Measurements from ENCODE around the gene PARP2.
A peak's percentile ranks its signal among the peaks of the same experiment; 100 is the strongest.

PARP2 gene

GRCh38 chr14:20387576-20387975 lies 44.1 kb downstream of the PARP2 start:
- no peaks in the 10 kb centered on the region for H3K4me1 ChIP-seq (ENCODE audit: control insufficient read depth, insufficient read depth, low read length, poor library complexity, severe bottlenecking)
- no peak for DNase-seq
- no peak overlapping the region for H3K27ac ChIP-seq (ENCODE audit: insufficient read depth, low read length, poor library complexity, severe bottlenecking)
- no peaks in the 10 kb centered on the region for H3K27me3 ChIP-seq (replicated peaks; ENCODE audit: control insufficient read depth, insufficient read depth, low read length, poor library complexity, severe bottlenecking)
- H3K36me3 ChIP-seq (ENCODE audit: control insufficient read depth, insufficient read depth, low read length): peaks cover 87% of the 10 kb centered on the region
- no peak overlapping the region for H3K4me3 ChIP-seq (ENCODE audit: insufficient read depth, low read depth, low read length, poor library complexity, severe bottlenecking)
- H3K9me3 ChIP-seq (ENCODE audit: control insufficient read depth, low read length): no peaks in the 10 kb centered on the region

- H3K27me3 ChIP-seq (replicated peaks; ENCODE audit: control insufficient read depth, insufficient read depth, low read length, poor library complexity, severe bottlenecking): no peaks in the 10 kb centered on the region
- H3K36me3 ChIP-seq (ENCODE audit: control insufficient read depth, insufficient read depth, low read length): peaks cover 81% of the 10 kb centered on the region
- no peaks in the 10 kb centered on the region for H3K4me1 ChIP-seq (ENCODE audit: control insufficient read depth, insufficient read depth, low read length, poor library complexity, severe bottlenecking)
- H3K27ac ChIP-seq (ENCODE audit: insufficient read depth, low read length, poor library complexity, severe bottlenecking): no peak overlapping the region
- H3K4me3 ChIP-seq (ENCODE audit: insufficient read depth, low read depth, low read length, poor library complexity, severe bottlenecking): no peak overlapping the region
- no peak for DNase-seq
- no peaks in the 10 kb centered on the region for H3K9me3 ChIP-seq (ENCODE audit: control insufficient read depth, low read length)
Measured at GRCh38 chr14:20388159-20388558, 44.7 kb downstream of the PARP2 start.

- Histone ChIP-seq H3K9me3 (ENCODE audit: control insufficient read depth, low read length) (no peaks in the 10 kb centered on the region), H3K27me3 (replicated peaks; ENCODE audit: control insufficient read depth, insufficient read depth, low read length, poor library complexity, severe bottlenecking) (no peaks in the 10 kb centered on the region), H3K4me3 (ENCODE audit: insufficient read depth, low read depth, low read length, poor library complexity, severe bottlenecking) (no peak overlapping the region), H3K27ac (ENCODE audit: insufficient read depth, low read length, poor library complexity, severe bottlenecking) (no peak overlapping the region), H3K36me3 (ENCODE audit: control insufficient read depth, insufficient read depth, low read length) (peaks cover 73% of the 10 kb centered on the region), H3K4me1 (ENCODE audit: control insufficient read depth, insufficient read depth, low read length, poor library complexity, severe bottlenecking) (no peaks in the 10 kb centered on the region)
- DNase-seq: no peak
Measured at GRCh38 chr14:20391505-20391904, 48.1 kb downstream of the PARP2 start.

- Histone ChIP-seq H3K9me3 (ENCODE audit: control insufficient read depth, low read length) (no peaks in the 10 kb centered on the region), H3K36me3 (ENCODE audit: control insufficient read depth, insufficient read depth, low read length) (peaks cover 58% of the 10 kb centered on the region), H3K4me1 (ENCODE audit: control insufficient read depth, insufficient read depth, low read length, poor library complexity, severe bottlenecking) (no peaks in the 10 kb centered on the region), H3K27ac (ENCODE audit: insufficient read depth, low read length, poor library complexity, severe bottlenecking) (no peak overlapping the region), H3K4me3 (ENCODE audit: insufficient read depth, low read depth, low read length, poor library complexity, severe bottlenecking) (no peak overlapping the region), H3K27me3 (replicated peaks; ENCODE audit: control insufficient read depth, insufficient read depth, low read length, poor library complexity, severe bottlenecking) (no peaks in the 10 kb centered on the region)
- no peak for DNase-seq
Measured at GRCh38 chr14:20397511-20397910, 54.1 kb downstream of the PARP2 start.

- H3K9me3 ChIP-seq (ENCODE audit: control insufficient read depth, low read length): no peaks in the 10 kb centered on the region
- H3K4me3 ChIP-seq (ENCODE audit: insufficient read depth, low read depth, low read length, poor library complexity, severe bottlenecking): no peak overlapping the region
- peak overlapping the region; percentile 26 for H3K27ac ChIP-seq (ENCODE audit: insufficient read depth, low read length, poor library complexity, severe bottlenecking)
- H3K27me3 ChIP-seq (replicated peaks; ENCODE audit: control insufficient read depth, insufficient read depth, low read length, poor library complexity, severe bottlenecking): no peaks in the 10 kb centered on the region
- DNase-seq: no peak
- no peaks in the 10 kb centered on the region for H3K4me1 ChIP-seq (ENCODE audit: control insufficient read depth, insufficient read depth, low read length, poor library complexity, severe bottlenecking)
- peaks cover 68% of the 10 kb centered on the region for H3K36me3 ChIP-seq (ENCODE audit: control insufficient read depth, insufficient read depth, low read length)
Measured at GRCh38 chr14:20400589-20400964, 57.1 kb downstream of the PARP2 start.

GRCh38 chr14:20400965-20401593 lies 57.6 kb downstream of the PARP2 start:
- Histone ChIP-seq H3K4me3 (ENCODE audit: insufficient read depth, low read depth, low read length, poor library complexity, severe bottlenecking) (no peak overlapping the region), H3K27ac (ENCODE audit: insufficient read depth, low read length, poor library complexity, severe bottlenecking) (peak overlapping the region; percentile 26), H3K4me1 (ENCODE audit: control insufficient read depth, insufficient read depth, low read length, poor library complexity, severe bottlenecking) (no peaks in the 10 kb centered on the region), H3K9me3 (ENCODE audit: control insufficient read depth, low read length) (no peaks in the 10 kb centered on the region), H3K27me3 (replicated peaks; ENCODE audit: control insufficient read depth, insufficient read depth, low read length, poor library complexity, severe bottlenecking) (no peaks in the 10 kb centered on the region), H3K36me3 (ENCODE audit: control insufficient read depth, insufficient read depth, low read length) (peaks cover 68% of the 10 kb centered on the region)
- DNase-seq: no peak

GRCh38 chr14:20403521-20403920 lies 60.1 kb downstream of the PARP2 start:
- Histone ChIP-seq H3K9me3 (ENCODE audit: control insufficient read depth, low read length) (no peaks in the 10 kb centered on the region), H3K4me1 (ENCODE audit: control insufficient read depth, insufficient read depth, low read length, poor library complexity, severe bottlenecking) (no peaks in the 10 kb centered on the region), H3K27me3 (replicated peaks; ENCODE audit: control insufficient read depth, insufficient read depth, low read length, poor library complexity, severe bottlenecking) (no peaks in the 10 kb centered on the region), H3K4me3 (ENCODE audit: insufficient read depth, low read depth, low read length, poor library complexity, severe bottlenecking) (no peak overlapping the region), H3K27ac (ENCODE audit: insufficient read depth, low read length, poor library complexity, severe bottlenecking) (no peak overlapping the region), H3K36me3 (ENCODE audit: control insufficient read depth, insufficient read depth, low read length) (peaks cover 76% of the 10 kb centered on the region)
- no peak for DNase-seq

Measured in effector memory CD4-positive, alpha-beta T cell (primary cell).